Ovary (tissue), 3 donors: Measurements from ENCODE around the gene PHF21B.

Experiments used
- CTCF ChIP-seq, 3 donors: fragments of 450-650 bp in 2 of 3; fragments of 200-600 bp in 1 of 3; IDR thresholded peaks; one replicate each; pipeline versions ENCODE4 v1.5.1 to v1.8.0; 2016 to 2022; ENCODE audit warnings: antibody characterized with exemption in 3 of 3, mild to moderate bottlenecking in 1 of 3
- EP300 ChIP-seq: sonication (generic); formaldehyde crosslinking; IDR thresholded peaks from one replicate; pipeline ENCODE4 v1.6.1; 2017; ENCODE audit warnings: antibody characterized with exemption
- POLR2A ChIP-seq: fragments of 450-650 bp; IDR thresholded peaks from one replicate; pipeline ENCODE4 v1.6.1; 2017; ENCODE audit warnings: antibody characterized with exemption, mild to moderate bottlenecking, moderate library complexity
- donor health status: DM: no; HTN: no; CAD: no.

GRCh38 chr22:44997060-44997459 lies 12.7 kb downstream of the PHF21B start:
- no peak for TF ChIP-seq CTCF (IDR thresholded peaks at IDR 0.05)
- TF ChIP-seq EP300: no peak
- no peak for TF ChIP-seq POLR2A
